WERI-Rb-1 (cell line): ENCODE data around the gene ZNF367.

ENCODE experiments used
- DNase-seq: peaks from one replicate; pipeline ENCODE4 v3.0.0-alpha.2; 2020
- H3K27ac ChIP-seq: fragments of 250-450 bp; sonication (Bioruptor Pico); 2 replicates; pipeline ENCODE4 v1.5.1; 2020; ENCODE audit warnings: mild to moderate bottlenecking, moderate library complexity
- H3K27me3 ChIP-seq: fragments of 250-450 bp; sonication (Bioruptor Pico); 2 replicates; pipeline ENCODE4 v1.5.1; 2021; ENCODE audit warnings: mild to moderate bottlenecking, low read depth, moderate library complexity; ENCODE audit not compliant: insufficient read depth, severe bottlenecking
- H3K36me3 ChIP-seq: fragments of 250-450 bp; sonication (Bioruptor Pico); 2 replicates; pipeline ENCODE4 v1.5.1; 2020; ENCODE audit warnings: mild to moderate bottlenecking, moderate library complexity
- H3K4me3 ChIP-seq: 2 replicates; pipeline ENCODE4 v1.5.1; 2011; ENCODE audit warnings: low read depth, mild to moderate bottlenecking, control low read depth, low read length
- H3K9me3 ChIP-seq: fragments of 250-450 bp; sonication (Bioruptor Pico); 2 replicates; pipeline ENCODE4 v1.5.1; 2021; ENCODE audit warnings: mild to moderate bottlenecking, moderate library complexity; ENCODE audit not compliant: severe bottlenecking
- TF ChIP-seq, protein P1 (sequence below): IDR thresholded peaks from 2 replicates; pipeline ENCODE4 v1.5.1; 2011; ENCODE audit warnings: low read depth, mild to moderate bottlenecking, control low read depth, inconsistent platforms, low read length

Gene ZNF367

DNA sequence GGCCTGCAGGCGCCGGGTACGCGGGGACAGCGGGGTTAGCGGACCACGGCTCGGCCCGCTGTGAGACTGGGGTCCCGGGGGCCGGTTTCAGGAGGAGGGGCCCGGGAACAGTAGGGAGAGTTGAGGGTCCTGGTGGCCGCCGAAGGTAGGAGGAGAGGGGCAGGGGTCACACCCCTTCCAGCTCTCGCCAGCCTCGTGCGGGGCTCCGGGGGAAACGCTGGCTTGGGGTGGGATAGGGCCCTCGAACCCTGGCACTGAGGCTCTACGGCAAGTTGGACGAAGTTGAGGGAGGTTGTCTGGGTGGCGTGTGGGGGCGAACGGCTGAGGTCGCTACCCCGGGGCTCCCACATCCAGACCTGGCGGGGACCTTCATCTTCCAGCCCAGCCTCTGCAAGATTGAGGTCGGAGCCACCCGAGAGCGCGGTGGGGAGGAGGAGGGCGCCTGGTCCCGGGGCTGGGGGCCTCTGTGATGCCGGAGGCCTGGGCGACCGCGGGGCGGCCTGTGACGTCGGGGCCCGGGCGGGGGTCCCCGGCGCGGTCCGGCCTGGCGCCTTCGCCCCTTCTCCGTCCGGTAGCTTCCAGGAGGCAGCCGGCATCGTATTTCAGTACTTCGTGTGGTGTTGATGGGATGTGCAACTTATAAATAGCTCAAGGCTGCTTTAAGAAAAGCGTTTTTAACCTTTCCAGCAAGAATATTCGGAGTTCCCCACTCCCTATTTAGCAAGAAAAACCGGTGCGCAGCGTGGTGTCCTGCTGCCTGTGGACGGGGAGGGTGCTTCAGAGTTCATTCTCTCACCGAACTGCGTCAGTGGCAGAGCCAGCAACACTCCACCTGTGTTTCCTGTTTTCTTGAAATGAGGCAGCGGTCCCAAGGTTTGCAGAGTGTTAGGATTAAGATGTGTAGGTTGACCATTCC is 32.7 kb upstream of the ZNF367 start:
- Histone ChIP-seq H3K27me3 (no peaks in the 10 kb centered on the region), H3K4me3 (peak overlapping the region; percentile 64), H3K9me3 (no peaks in the 10 kb centered on the region), H3K36me3 (no peaks in the 10 kb centered on the region), H3K27ac (peak overlapping the region; percentile 28; the same call in 1 of the 2 replicates)
- peak; percentile 28 for DNase-seq
- TF ChIP-seq, protein P1, sequence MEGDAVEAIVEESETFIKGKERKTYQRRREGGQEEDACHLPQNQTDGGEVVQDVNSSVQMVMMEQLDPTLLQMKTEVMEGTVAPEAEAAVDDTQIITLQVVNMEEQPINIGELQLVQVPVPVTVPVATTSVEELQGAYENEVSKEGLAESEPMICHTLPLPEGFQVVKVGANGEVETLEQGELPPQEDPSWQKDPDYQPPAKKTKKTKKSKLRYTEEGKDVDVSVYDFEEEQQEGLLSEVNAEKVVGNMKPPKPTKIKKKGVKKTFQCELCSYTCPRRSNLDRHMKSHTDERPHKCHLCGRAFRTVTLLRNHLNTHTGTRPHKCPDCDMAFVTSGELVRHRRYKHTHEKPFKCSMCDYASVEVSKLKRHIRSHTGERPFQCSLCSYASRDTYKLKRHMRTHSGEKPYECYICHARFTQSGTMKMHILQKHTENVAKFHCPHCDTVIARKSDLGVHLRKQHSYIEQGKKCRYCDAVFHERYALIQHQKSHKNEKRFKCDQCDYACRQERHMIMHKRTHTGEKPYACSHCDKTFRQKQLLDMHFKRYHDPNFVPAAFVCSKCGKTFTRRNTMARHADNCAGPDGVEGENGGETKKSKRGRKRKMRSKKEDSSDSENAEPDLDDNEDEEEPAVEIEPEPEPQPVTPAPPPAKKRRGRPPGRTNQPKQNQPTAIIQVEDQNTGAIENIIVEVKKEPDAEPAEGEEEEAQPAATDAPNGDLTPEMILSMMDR: no peak

DNA sequence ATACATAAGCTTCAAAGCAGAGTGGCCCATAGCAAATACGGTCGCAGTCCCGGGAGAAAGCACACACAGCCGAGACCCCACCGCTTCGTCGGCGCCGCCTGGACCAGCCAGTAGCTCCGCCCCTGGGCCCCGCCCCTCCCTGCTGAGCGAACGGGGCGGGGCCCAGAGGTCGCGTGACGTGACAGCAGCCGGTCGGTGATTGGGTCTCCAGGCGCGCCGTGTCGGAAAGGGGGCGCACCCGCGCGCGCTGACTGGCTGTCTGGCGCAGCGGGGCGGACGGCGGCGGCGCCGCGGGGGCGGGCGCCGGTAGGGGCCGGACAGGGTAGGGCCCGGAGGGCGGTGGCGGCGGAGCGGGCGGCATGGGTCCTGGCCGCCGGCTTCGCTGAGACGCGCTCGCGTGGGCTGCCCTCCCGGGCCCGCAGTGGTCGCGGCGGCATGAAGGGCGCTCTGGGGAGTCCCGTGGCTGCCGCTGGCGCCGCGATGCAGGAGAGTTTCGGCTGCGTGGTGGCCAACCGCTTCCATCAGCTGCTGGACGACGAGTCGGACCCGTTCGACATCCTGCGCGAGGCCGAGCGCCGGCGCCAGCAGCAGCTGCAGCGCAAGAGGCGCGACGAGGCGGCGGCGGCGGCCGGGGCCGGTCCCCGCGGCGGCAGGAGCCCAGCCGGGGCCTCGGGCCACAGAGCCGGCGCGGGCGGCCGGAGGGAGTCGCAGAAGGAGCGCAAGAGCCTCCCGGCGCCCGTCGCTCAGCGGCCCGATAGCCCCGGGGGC is 31.9 kb upstream of the ZNF367 start, which contains the start of gene HABP4:
Gene HABP4 (plus strand): TSS at position 325 of the 768 bp plus-strand sequence. CDS start 111 bp downstream, at position 436.
- peak within 1 kb of the TSS; percentile 28; the same call in 1 of the 2 replicates for H3K27ac ChIP-seq
- DNase-seq: peak; percentile 98
- H3K4me3 ChIP-seq: peak within 1 kb of the TSS; percentile 64
- H3K27me3 ChIP-seq: no peaks in the 10 kb centered on the region
- H3K36me3 ChIP-seq: no peaks in the 10 kb centered on the region
- TF ChIP-seq, protein P1: no peak
- no peaks in the 10 kb centered on the region for H3K9me3 ChIP-seq

DNA sequence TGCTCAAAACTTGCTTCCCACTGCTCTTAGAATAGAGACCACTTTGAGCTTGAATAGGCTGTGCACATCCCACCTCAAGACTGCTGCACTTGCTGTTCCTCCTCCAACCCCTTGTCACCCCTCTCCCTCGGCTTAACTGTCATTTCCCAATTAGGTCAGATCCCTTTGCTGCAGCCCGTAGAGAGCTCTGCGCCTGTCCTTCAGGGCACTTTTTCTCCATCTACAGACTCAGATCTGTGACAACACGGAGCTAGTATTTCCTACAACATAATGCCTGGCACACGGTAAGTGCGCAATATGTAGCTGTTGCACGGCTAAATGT is 31.3 kb upstream of the ZNF367 start:
- no peaks in the 10 kb centered on the region for H3K27me3 ChIP-seq
- H3K9me3 ChIP-seq: no peaks in the 10 kb centered on the region
- H3K36me3 ChIP-seq: no peaks in the 10 kb centered on the region
- peak; percentile 63 for DNase-seq
- H3K27ac ChIP-seq: no peak overlapping the region
- H3K4me3 ChIP-seq: peak overlapping the region; percentile 48
- TF ChIP-seq, protein P1: no peak

DNA sequence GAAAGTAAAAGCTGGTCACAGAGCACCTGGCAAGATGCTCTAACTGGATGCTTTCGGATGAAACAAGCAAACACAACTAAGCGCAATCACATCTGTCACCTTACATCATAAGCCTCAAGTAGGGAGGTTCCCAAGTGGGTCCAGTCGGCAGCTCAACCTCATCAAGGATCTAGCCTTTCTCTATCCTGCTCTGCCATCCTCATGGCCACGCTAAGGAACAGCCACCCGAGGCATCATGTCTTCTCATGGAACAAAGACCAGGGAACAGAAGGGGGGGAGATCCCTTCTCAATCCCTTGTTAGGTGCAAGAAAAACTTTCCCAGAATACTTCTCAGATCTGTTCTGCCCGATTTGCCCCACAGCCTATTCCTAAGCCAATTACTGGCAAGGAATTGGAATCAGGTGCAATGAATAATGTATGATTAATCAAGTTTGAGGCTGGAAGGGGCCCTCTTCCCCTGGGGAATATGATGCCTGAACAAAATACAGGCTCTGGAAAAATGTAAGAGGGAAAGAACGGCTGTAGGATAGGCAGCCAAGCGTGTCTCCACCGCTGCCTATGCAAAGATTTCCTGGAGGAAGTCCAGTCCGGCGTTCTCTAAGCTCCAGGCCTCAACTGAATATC is 30.5 kb upstream of the ZNF367 start:
- TF ChIP-seq, protein P1: no peak
- no peak overlapping the region for H3K4me3 ChIP-seq
- no peak overlapping the region for H3K27ac ChIP-seq
- no peaks in the 10 kb centered on the region for H3K36me3 ChIP-seq
- no peak for DNase-seq
- H3K27me3 ChIP-seq: no peaks in the 10 kb centered on the region
- no peaks in the 10 kb centered on the region for H3K9me3 ChIP-seq

DNA sequence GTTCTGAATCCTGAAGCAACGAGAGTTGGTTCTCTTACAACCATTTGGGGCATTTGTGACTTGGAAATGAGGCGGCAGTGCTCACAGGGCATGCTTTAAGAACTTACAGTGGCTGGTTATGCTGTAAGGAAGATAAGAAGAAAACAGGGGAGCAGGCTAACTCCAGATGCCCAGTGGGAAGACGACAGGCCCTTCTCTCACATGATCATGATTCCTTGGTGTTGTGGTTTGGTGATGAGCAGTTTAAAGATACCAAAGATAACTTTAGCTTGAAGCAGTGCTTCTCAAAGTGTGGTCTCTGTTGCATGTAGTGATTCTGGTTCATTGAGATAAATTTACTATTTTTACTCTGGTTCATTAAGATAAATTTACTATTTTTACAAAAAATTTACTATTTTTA is 29.2 kb upstream of the ZNF367 start:
- no peaks in the 10 kb centered on the region for H3K9me3 ChIP-seq
- no peak overlapping the region for H3K27ac ChIP-seq
- TF ChIP-seq, protein P1: no peak
- H3K27me3 ChIP-seq: no peaks in the 10 kb centered on the region
- no peaks in the 10 kb centered on the region for H3K36me3 ChIP-seq
- H3K4me3 ChIP-seq: no peak overlapping the region
- no peak for DNase-seq
